GM10266 (cell line): ENCODE data around the gene IL1RN.

Source experiments
- DNase-seq: peaks from one replicate; pipeline ENCODE4 v3.0.0; 2012; ENCODE audit errors: extremely low spot score
- CTCF ChIP-seq: IDR thresholded peaks from 2 replicates; pipeline ENCODE4 v1.5.1; 2012; ENCODE audit warnings: mild to moderate bottlenecking, low read depth; ENCODE audit not compliant: control insufficient read depth, insufficient read depth; ENCODE audit errors: missing control alignments

The IL1RN gene

GRCh38 chr2:113167115-113167932 is 39.9 kb downstream of the IL1RN start:
- no peak for DNase-seq
- no peak for TF ChIP-seq CTCF

- TF ChIP-seq CTCF, result no peak
- DNase-seq, result no peak
Measured at GRCh38 chr2:113167962-113168340, 40.6 kb downstream of the IL1RN start.

GRCh38 chr2:113169002-113169530 is 41.7 kb downstream of the IL1RN start:
- TF ChIP-seq CTCF, result no peak

GRCh38 chr2:113169586-113169985 is 42.2 kb downstream of the IL1RN start:
- DNase-seq, result no peak
- TF ChIP-seq CTCF, result no peak

More at GRCh38 chr2:113169002-113169530, 41.7 kb downstream of the IL1RN start:
- DNase-seq, result peak; percentile 57

- no peak for TF ChIP-seq CTCF
- DNase-seq, result no peak
Measured at GRCh38 chr2:113171334-113172075, 44.1 kb downstream of the IL1RN start.

GRCh38 chr2:113172721-113173541 is 45.5 kb downstream of the IL1RN start:
- TF ChIP-seq CTCF, result no peak
- no peak for DNase-seq
